ENCODE data around the gene USP17L20.
"Not testable (repeated sequence)": the region's sequence is repeated elsewhere in the genome, so short reads cannot be mapped to it uniquely, and the experiment has no call there.

DNA sequence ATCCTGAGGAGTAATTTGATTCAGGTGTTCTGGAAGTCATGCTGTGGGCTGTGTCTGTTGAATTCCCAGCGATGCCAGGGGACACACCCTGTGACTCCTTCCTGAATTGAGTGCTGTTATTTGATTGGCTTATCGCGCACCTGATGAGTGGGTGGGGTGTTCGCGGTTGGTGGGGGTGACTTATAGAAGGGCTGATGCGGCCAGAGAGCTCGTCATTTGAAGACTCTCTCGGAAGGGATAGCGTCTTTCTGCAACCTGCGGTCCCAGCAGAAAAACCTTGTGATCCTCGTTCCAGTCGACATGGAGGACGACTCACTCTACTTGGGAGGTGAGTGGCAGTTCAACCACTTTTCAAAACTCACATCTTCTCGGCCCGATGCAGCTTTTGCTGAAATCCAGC, 9.4 kb downstream of the USP17L20 start, which contains the start of gene USP17L22:
- TF ChIP-seq TCF12 (IDR thresholded peaks at IDR 0.05; ENCODE audit: low read depth); CEBPB (IDR thresholded peaks at IDR 0.05); YY1 (IDR thresholded peaks at IDR 0.05; ENCODE audit: low read depth): not testable (repeated sequence)
- TF ChIP-seq, protein P1, sequence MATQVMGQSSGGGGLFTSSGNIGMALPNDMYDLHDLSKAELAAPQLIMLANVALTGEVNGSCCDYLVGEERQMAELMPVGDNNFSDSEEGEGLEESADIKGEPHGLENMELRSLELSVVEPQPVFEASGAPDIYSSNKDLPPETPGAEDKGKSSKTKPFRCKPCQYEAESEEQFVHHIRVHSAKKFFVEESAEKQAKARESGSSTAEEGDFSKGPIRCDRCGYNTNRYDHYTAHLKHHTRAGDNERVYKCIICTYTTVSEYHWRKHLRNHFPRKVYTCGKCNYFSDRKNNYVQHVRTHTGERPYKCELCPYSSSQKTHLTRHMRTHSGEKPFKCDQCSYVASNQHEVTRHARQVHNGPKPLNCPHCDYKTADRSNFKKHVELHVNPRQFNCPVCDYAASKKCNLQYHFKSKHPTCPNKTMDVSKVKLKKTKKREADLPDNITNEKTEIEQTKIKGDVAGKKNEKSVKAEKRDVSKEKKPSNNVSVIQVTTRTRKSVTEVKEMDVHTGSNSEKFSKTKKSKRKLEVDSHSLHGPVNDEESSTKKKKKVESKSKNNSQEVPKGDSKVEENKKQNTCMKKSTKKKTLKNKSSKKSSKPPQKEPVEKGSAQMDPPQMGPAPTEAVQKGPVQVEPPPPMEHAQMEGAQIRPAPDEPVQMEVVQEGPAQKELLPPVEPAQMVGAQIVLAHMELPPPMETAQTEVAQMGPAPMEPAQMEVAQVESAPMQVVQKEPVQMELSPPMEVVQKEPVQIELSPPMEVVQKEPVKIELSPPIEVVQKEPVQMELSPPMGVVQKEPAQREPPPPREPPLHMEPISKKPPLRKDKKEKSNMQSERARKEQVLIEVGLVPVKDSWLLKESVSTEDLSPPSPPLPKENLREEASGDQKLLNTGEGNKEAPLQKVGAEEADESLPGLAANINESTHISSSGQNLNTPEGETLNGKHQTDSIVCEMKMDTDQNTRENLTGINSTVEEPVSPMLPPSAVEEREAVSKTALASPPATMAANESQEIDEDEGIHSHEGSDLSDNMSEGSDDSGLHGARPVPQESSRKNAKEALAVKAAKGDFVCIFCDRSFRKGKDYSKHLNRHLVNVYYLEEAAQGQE (IDR thresholded peaks at IDR 0.05; ENCODE audit: low read depth), result not testable (repeated sequence)
- TF ChIP-seq, protein P2, sequence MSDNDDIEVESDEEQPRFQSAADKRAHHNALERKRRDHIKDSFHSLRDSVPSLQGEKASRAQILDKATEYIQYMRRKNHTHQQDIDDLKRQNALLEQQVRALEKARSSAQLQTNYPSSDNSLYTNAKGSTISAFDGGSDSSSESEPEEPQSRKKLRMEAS (IDR thresholded peaks at IDR 0.05), result not testable (repeated sequence)

Measured in Ishikawa (cell line).